Measurements from ENCODE around the gene KLHL42.
"Not testable (repeated sequence)": the region's sequence is repeated elsewhere in the genome, so short reads cannot be mapped to it uniquely, and the experiment has no call there.

KLHL42 gene

GRCh38 chr12:27779920-27780611 is at the start of gene KLHL42, which contains the start of gene MANSC4:
Gene KLHL42, plus strand, starts transcription at chr12:27780233. Its CDS starts 98 bp downstream, at chr12:27780331.
Gene MANSC4, minus strand, starts transcription at chr12:27780236. Its CDS starts 8,960 bp downstream, at chr12:27771276.
- Mint-ChIP-seq H3K9me3 (no peaks in the 10 kb centered on the region), H3K4me3 (peak within 1 kb of the TSS; percentile 83), H3K4me1 (peaks cover 34% of the 10 kb centered on the region), H3K27me3 (no peaks in the 10 kb centered on the region), H3K36me3 (peaks cover 6% of the 10 kb centered on the region), H3K27ac (peak within 1 kb of the TSS; percentile 71)
- peak; percentile 92 for ATAC-seq

GRCh38 chr12:27732281-27732680 is 47.8 kb upstream of the KLHL42 start:
- peak overlapping the region; percentile 41 for H3K27ac Mint-ChIP-seq
- peaks cover 37% of the 10 kb centered on the region for H3K36me3 Mint-ChIP-seq
- no peak overlapping the region for H3K4me3 Mint-ChIP-seq
- H3K9me3 Mint-ChIP-seq: no peaks in the 10 kb centered on the region
- no peaks in the 10 kb centered on the region for H3K4me1 Mint-ChIP-seq
- ATAC-seq: no peak
- no peaks in the 10 kb centered on the region for H3K27me3 Mint-ChIP-seq

GRCh38 chr12:27733052-27733656 is 46.9 kb upstream of the KLHL42 start:
- ATAC-seq: no peak
- Mint-ChIP-seq H3K9me3 (no peaks in the 10 kb centered on the region), H3K4me1 (no peaks in the 10 kb centered on the region), H3K27me3 (no peaks in the 10 kb centered on the region), H3K36me3 (peaks cover 41% of the 10 kb centered on the region), H3K4me3 (no peak overlapping the region), H3K27ac (no peak overlapping the region)

- H3K27me3 Mint-ChIP-seq: no peaks in the 10 kb centered on the region
- no peak overlapping the region for H3K4me3 Mint-ChIP-seq
- no peak for ATAC-seq
- H3K4me1 Mint-ChIP-seq: no peaks in the 10 kb centered on the region
- H3K36me3 Mint-ChIP-seq: peaks cover 43% of the 10 kb centered on the region
- no peak overlapping the region for H3K27ac Mint-ChIP-seq
- H3K9me3 Mint-ChIP-seq: no peaks in the 10 kb centered on the region
Observed at GRCh38 chr12:27733791-27734190, 46.2 kb upstream of the KLHL42 start.

- H3K4me3 Mint-ChIP-seq, H3K4me1 Mint-ChIP-seq, H3K27ac Mint-ChIP-seq, H3K9me3 Mint-ChIP-seq, H3K27me3 Mint-ChIP-seq, ATAC-seq: not testable (repeated sequence)
- peaks cover 46% of the 10 kb centered on the region for H3K36me3 Mint-ChIP-seq
Observed at GRCh38 chr12:27734321-27734720, 45.7 kb upstream of the KLHL42 start.

GRCh38 chr12:27743601-27744000 is 36.4 kb upstream of the KLHL42 start:
- Mint-ChIP-seq H3K9me3 (no peaks in the 10 kb centered on the region), H3K27me3 (no peaks in the 10 kb centered on the region), H3K36me3 (peaks cover 76% of the 10 kb centered on the region), H3K4me3 (no peak overlapping the region), H3K27ac (no peak overlapping the region), H3K4me1 (no peaks in the 10 kb centered on the region)
- ATAC-seq: no peak

GRCh38 chr12:27745734-27746133 is 34.3 kb upstream of the KLHL42 start:
- not testable (repeated sequence) for H3K27ac Mint-ChIP-seq, H3K27me3 Mint-ChIP-seq, ATAC-seq, H3K4me1 Mint-ChIP-seq, H3K4me3 Mint-ChIP-seq, H3K9me3 Mint-ChIP-seq
- peaks cover 57% of the 10 kb centered on the region for H3K36me3 Mint-ChIP-seq

GRCh38 chr12:27747111-27747820 is 32.8 kb upstream of the KLHL42 start:
- Mint-ChIP-seq H3K36me3 (peaks cover 44% of the 10 kb centered on the region), H3K9me3 (no peaks in the 10 kb centered on the region), H3K4me3 (no peak overlapping the region), H3K27me3 (no peaks in the 10 kb centered on the region), H3K27ac (no peak overlapping the region), H3K4me1 (no peaks in the 10 kb centered on the region)
- no peak for ATAC-seq

GRCh38 chr12:27751386-27752047 is 28.5 kb upstream of the KLHL42 start:
- Mint-ChIP-seq H3K9me3 (no peaks in the 10 kb centered on the region), H3K4me1 (no peaks in the 10 kb centered on the region), H3K4me3 (no peak overlapping the region), H3K36me3 (peaks cover 30% of the 10 kb centered on the region), H3K27me3 (no peaks in the 10 kb centered on the region), H3K27ac (no peak overlapping the region)
- no peak for ATAC-seq

GRCh38 chr12:27754795-27755194 is 25.2 kb upstream of the KLHL42 start:
- peaks cover 28% of the 10 kb centered on the region for H3K36me3 Mint-ChIP-seq
- H3K4me3 Mint-ChIP-seq: no peak overlapping the region
- H3K4me1 Mint-ChIP-seq: no peaks in the 10 kb centered on the region
- no peak overlapping the region for H3K27ac Mint-ChIP-seq
- no peaks in the 10 kb centered on the region for H3K9me3 Mint-ChIP-seq
- no peak for ATAC-seq
- H3K27me3 Mint-ChIP-seq: no peaks in the 10 kb centered on the region

GRCh38 chr12:27756670-27757195 is 23.3 kb upstream of the KLHL42 start:
- Mint-ChIP-seq H3K4me3 (no peak overlapping the region), H3K27ac (no peak overlapping the region), H3K27me3 (no peaks in the 10 kb centered on the region), H3K9me3 (no peaks in the 10 kb centered on the region), H3K4me1 (no peaks in the 10 kb centered on the region), H3K36me3 (peaks cover 33% of the 10 kb centered on the region)
- no peak for ATAC-seq

GRCh38 chr12:27762757-27763156 is 17.3 kb upstream of the KLHL42 start:
- no peaks in the 10 kb centered on the region for H3K27me3 Mint-ChIP-seq
- peaks cover 10% of the 10 kb centered on the region for H3K36me3 Mint-ChIP-seq
- no peak for ATAC-seq
- no peaks in the 10 kb centered on the region for H3K9me3 Mint-ChIP-seq
- H3K4me3 Mint-ChIP-seq: no peak overlapping the region
- no peak overlapping the region for H3K27ac Mint-ChIP-seq
- H3K4me1 Mint-ChIP-seq: no peaks in the 10 kb centered on the region

- H3K27ac Mint-ChIP-seq: no peak overlapping the region
- H3K27me3 Mint-ChIP-seq: no peaks in the 10 kb centered on the region
- no peak for ATAC-seq
- no peaks in the 10 kb centered on the region for H3K4me1 Mint-ChIP-seq
- no peak overlapping the region for H3K4me3 Mint-ChIP-seq
- no peaks in the 10 kb centered on the region for H3K9me3 Mint-ChIP-seq
- H3K36me3 Mint-ChIP-seq: peaks cover 6% of the 10 kb centered on the region
Observed at GRCh38 chr12:27766587-27766986, 13.4 kb upstream of the KLHL42 start.

GRCh38 chr12:27769142-27769673 is 10.8 kb upstream of the KLHL42 start:
- Mint-ChIP-seq H3K27ac (no peak overlapping the region), H3K27me3 (no peaks in the 10 kb centered on the region), H3K4me1 (no peaks in the 10 kb centered on the region), H3K4me3 (no peak overlapping the region), H3K36me3 (no peaks in the 10 kb centered on the region), H3K9me3 (no peaks in the 10 kb centered on the region)
- no peak for ATAC-seq
